HG02571 (cell line): ENCODE data around the gene NAV2.
"Not testable (repeated sequence)": the region's sequence is repeated elsewhere in the genome, so short reads cannot be mapped to it uniquely, and the experiment has no call there.

Experiments used
- ATAC-seq: cut with Tn5 transposase; IDR thresholded peaks from one replicate; pipeline ENCODE4 v1.9.1; 2021; ENCODE audit warnings: mild to moderate bottlenecking, moderate library complexity; ENCODE audit not compliant: unreplicated experiment

The NAV2 gene

GRCh38 chr11:19987331-19987801 lies 274.7 kb downstream of the NAV2 start:
- no peak for ATAC-seq

GRCh38 chr11:19988598-19988997 lies 276.0 kb downstream of the NAV2 start:
- ATAC-seq, result no peak

GRCh38 chr11:19989191-19989590 lies 276.6 kb downstream of the NAV2 start:
- no peak for ATAC-seq

DNA sequence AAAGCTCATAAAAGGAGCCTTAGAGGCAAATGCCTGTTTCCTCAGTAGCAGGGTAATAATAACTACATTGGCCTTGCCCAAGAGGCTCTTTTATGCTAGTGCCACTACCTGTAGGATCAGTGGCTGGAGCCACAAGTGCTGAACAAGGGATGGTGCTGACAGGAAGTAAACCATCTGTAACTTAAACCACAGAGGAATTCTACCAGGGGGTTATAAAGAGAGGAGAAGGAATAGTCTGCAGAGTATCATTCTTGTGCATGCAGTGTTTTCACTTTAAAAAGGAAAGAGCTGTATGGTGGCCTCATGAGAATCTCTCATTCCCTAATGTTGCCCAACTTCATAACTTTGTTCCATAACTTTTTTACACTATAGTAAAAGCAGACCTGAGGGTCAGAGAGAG lies 279.5 kb downstream of the NAV2 start:
- no peak for ATAC-seq

- no peak for ATAC-seq
Observed at GRCh38 chr11:19992998-19993397, 280.4 kb downstream of the NAV2 start.

DNA sequence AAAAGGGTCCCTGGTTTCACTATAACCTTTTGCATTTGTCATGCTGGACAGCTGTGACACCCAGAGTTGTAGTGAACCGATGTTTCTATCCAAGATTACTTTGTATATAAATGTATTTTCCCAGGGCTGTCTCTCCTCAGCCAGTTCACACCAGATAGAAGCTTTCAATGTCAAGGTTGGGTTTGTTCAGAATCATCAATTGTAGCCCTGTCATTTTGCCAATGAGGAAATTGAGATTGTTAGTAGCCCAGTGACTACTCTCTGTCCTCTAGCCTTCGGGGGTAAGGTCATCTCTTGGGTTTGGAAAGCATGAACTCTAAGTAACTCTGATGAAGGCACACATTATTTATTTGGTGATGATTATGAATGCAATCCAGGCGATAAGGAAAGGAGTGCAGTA lies 282.0 kb downstream of the NAV2 start:
- no peak for ATAC-seq

DNA sequence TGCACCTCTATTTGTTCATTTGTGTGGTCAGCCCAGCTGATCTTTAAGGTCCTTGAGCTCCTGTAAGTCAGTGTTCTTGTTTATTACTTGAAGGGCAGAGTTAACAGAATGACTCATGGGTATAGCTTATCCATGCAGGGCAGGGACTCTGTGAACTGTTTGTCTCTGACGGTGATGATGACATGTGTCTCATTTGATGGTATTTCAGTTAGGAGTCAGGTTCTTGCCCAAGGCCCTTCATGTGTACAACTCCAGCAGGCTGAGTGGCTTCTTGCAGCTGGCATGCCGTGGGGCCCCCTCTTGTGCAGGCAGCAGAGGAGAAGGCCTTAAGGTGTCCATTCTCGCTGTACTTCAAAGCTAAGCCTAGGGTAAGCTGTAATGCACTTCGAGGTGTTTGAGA lies 282.5 kb downstream of the NAV2 start:
- ATAC-seq, result no peak

DNA sequence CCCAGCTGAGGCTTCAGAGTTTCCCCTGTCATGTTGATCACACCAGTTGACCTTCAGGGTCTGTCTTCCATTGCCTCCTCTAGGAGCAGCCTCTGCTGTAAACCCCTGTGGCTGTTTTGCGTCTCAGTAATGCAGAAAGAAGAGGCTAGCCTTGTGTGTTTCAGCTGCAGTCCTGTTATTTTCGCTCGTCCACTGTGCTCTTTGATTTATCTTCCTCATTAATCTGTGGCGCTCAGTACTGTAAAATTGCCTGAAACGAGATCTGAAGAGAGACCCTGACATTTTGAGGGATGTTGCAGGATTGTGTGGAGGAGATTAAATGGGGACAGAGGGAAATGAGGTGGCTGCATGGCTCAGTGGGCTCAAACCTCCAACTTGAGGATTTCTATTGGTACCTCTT lies 283.9 kb downstream of the NAV2 start:
- no peak for ATAC-seq

DNA sequence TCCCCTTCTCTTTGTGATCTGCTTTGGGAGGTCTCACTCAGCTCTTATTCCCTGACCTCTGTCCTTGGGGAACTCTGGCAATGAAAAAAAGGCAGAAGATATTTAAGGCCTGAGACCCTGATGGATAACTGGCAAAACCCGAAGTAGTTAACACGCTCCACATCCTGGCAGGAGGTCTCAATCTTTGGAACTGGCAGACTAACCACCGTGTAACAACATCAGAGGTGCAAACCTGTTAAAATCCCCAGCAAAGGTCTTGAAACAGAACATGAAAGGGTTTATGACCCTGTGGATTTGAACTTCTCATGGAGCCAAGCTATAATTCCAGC lies 287.3 kb downstream of the NAV2 start:
- ATAC-seq, result no peak

GRCh38 chr11:20000351-20001134 lies 287.9 kb downstream of the NAV2 start:
- no peak for ATAC-seq

GRCh38 chr11:20002312-20003216 lies 289.9 kb downstream of the NAV2 start:
- ATAC-seq, result no peak

DNA sequence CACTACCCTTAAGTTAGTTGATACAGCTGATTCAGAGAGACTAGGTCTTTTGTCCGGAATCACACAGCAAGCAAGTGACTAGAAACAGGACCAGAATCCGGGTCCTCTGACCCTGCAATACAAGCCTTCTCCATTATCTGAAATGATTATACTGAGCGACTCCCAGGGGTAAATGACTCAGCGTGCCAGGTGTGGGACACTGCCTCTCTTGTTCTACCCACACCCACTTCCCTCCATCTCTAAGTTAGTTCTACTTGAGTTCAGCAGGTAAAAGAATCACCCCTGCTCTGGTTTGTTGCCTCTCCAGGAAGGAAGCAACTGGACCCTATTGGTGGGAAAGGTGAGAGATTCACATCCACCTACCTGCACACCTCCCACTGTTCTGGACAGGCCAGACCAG lies 290.7 kb downstream of the NAV2 start:
- ATAC-seq, result no peak

DNA sequence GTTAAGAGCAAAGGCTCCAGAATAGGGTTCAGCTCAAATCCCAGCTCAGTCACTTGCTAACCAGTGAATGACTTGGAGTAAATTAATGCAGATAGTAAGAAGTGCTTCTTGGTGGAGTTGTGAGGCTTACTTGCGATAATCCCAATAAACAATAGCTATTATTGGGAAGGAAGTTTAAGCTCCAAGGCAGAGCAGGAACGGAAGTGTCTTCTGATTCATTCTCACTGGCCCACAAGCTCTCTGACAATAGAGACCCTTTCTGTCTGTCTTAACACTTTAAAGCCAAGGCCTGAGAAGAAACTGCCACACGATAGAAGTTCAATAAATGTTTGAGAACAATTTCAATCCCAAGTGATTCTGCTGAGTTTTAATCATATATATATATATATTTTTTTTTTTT lies 292.2 kb downstream of the NAV2 start:
- no peak for ATAC-seq

- ATAC-seq, result no peak
Observed at GRCh38 chr11:20005747-20006146, 293.1 kb downstream of the NAV2 start.

GRCh38 chr11:20006618-20007017 lies 294.0 kb downstream of the NAV2 start:
- not testable (repeated sequence) for ATAC-seq

DNA sequence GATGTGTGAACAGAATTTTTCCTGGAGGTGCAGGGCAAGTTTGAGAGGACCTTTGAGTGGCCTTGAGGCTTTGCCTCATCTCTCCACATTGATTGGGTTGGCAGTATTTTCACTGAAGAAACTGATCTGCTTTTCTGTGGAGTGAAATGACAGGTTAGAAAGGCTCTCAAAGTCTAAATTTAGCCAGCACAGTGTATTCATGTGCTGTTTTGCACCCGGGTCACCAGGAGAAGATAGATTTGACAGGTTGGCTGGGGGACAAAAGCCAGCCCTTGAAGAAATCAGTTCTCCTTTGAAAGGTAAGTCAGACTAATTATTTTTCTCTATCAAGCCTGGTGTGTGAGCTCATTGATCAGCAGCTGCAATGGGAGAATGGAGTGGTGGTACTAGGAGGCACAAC lies 294.7 kb downstream of the NAV2 start:
- ATAC-seq, result no peak

GRCh38 chr11:20008190-20008870 lies 295.7 kb downstream of the NAV2 start:
- no peak for ATAC-seq

DNA sequence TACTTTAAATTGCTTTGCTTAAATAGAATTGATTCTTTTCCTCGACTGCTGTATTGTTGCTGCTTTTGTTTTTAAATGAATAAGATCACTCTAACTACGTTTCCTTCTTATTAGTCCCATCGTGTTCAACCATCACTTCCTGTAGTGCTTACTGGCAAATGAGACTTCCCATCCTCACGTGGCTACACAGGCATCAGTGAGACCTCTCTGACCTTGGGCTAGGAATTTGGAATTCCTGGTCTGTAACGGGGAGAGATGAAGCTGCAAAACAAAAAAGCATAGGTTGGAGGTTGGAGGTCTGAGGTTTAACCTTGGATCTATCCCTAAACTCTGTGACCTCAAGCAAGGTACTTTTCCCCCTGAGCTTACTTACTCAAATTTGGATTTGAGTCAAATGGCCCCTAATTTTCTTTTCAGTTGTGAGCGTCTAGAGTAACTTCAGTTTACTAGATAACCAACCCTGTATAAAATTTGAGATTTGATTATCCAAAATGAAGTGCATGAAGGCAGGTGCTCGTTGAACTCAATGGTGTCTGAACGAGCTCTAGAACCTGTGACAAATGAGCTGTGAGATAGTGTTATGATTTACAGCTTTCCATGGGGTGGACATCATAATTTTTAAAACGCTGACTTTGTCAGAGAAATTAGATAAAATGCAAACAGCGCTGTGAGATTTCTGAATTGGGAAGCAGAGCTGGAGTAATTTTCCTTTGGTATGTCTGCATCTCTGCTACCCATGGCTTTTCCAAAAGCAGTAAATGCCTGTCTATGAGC lies 296.4 kb downstream of the NAV2 start:
- no peak for ATAC-seq

GRCh38 chr11:20010156-20010850 lies 297.7 kb downstream of the NAV2 start:
- ATAC-seq, result no peak

DNA sequence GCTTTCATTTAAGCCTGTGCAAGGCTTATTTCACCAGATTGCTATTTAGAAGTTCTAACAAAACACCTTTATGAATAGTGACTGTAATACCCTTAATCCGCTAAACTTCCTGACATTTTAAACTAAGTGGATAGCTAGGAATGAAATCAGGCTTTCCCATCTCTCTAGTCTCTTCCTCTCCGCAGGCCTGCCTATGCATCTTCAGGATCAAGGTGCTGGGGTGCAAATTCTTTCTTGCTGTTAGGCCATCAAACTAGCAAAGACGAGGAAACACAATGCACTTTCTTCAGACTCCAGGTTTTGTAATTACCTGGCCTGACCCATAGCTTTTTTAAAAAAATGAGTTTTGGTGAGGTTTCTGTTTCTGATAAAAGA lies 298.2 kb downstream of the NAV2 start:
- no peak for ATAC-seq
